ENCODE data around the gene XRCC6. TPM values are rescaled to one million over a fixed set of nuclear protein-coding genes. Genes with fewer than 3 reads are reported as not detected.

Gene XRCC6
- total and polyA plus RNA-seq, 9 of the 15 experiments (the other 6 are each of a cell fraction or from before 2014, with no cell fraction given): 151 to 440 (median 318) TPM

DNA sequence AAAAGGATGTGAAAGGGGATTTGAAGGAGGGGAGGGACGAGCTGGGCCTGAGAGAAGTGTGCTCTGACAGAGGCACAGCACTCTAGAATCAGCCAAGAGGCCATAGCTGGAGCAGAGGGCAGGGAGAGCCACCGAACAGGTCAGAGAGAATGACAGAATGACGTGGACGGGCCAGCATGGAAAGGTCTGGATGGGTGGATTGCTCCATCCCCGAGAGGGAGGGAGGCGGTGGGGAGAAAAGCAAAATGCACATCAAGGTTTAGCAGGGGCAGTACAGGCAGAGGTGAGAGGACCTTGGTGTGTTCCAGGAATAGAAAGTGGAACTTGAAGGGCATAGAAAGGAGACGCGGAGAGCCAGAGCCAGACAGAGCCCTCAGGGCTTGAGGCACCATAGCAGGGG, 38.4 kb upstream of the XRCC6 start:
- FAIRE-seq (no peak), DNase-seq (ENCODE audit: extremely low read depth in 1 of 4, low spot score in 3 of 4) (no peak), ATAC-seq (no peak)
- no peak overlapping the region for H3K4me3 ChIP-seq
- BruUV-seq (replicated peaks): no TSS peak
- WGBS (ENCODE audit: insufficient coverage, low coverage, missing lambda C conversion rate): 82% methylated on average over 8 of the region's 8 CpGs
- CTCF ChIA-PET (ENCODE audit: low intra/inter-chr PET ratio): no interaction called here
- H3K27me3 ChIP-seq (ENCODE audit: control insufficient read depth in 2 of 2, insufficient read depth in 2 of 2, low read length in 2 of 2): no peaks in the 10 kb centered on the region
- no peak overlapping the region for H3K9ac ChIP-seq (ENCODE audit: insufficient read depth in 1 of 2, low read depth in 2 of 2, low read length in 2 of 2)
- no peaks in the 10 kb centered on the region for H3K9me3 ChIP-seq (replicated peaks; ENCODE audit: control insufficient read depth, insufficient read depth, low read depth, low read length)
- no peak overlapping the region for H2AFZ ChIP-seq (ENCODE audit: low read depth, low read length)
- peaks cover 15% of the 10 kb centered on the region; the same call in 2 of the 3 replicates for H3K36me3 ChIP-seq (ENCODE audit: control insufficient read depth, insufficient read depth, low read length)
- no peaks in the 10 kb centered on the region; the same call in 1 of the 2 replicates for H4K20me1 ChIP-seq (replicated peaks; ENCODE audit: control insufficient read depth, insufficient read depth, low read length)
- H3K4me2 ChIP-seq (ENCODE audit: insufficient read depth, low read length): no peak overlapping the region
- H3K27ac ChIP-seq (ENCODE audit: extremely low read depth, low read depth, low read length): no peak overlapping the region
- H3K9me1 ChIP-seq (ENCODE audit: control insufficient read depth, insufficient read depth, low read length): no peaks in the 10 kb centered on the region
- POLR2A ChIA-PET: interaction anchor here (1.0 kb wide), 1 partner anchor 34 kb away, joined by 3 read pairs; no protein-coding TSS in a partner anchor
- no peaks in the 10 kb centered on the region; the same call in 2 of the 3 replicates for H3K79me2 ChIP-seq (ENCODE audit: control insufficient read depth, insufficient read depth, low read length)
- TF ChIP-seq ZFPM2 (CRISPR knock-in tag; IDR thresholded peaks at IDR 0.05) (no peak), ZNF778 (CRISPR knock-in tag; IDR thresholded peaks at IDR 0.05) (no peak), POLR2G (IDR thresholded peaks at IDR 0.05; ENCODE audit: low read depth, low read length) (no peak), STAT5A (IDR thresholded peaks at IDR 0.05; ENCODE audit: borderline replicate concordance, low read length) (no peak), CEBPG (CRISPR knock-in tag; IDR thresholded peaks at IDR 0.05) (no peak), CEBPG (tag; conservative IDR thresholded peaks at IDR 0.05 in 1 of 2, IDR thresholded peaks at IDR 0.05 in 1 of 2) (no peak), PHF21A (IDR thresholded peaks at IDR 0.05; ENCODE audit: borderline replicate concordance, low read depth) (no peak), POLR2H (tag; IDR thresholded peaks at IDR 0.05; ENCODE audit: low read depth) (no peak), TRIM28 (IDR thresholded peaks at IDR 0.05) (no peak), TCFL5 (CRISPR knock-in tag; conservative IDR thresholded peaks at IDR 0.05) (no peak), SMARCA4 (IDR thresholded peaks at IDR 0.05) (no peak), ZNF134 (CRISPR knock-in tag; conservative IDR thresholded peaks at IDR 0.05) (no peak), ZNF431 (CRISPR knock-in tag; IDR thresholded peaks at IDR 0.05) (no peak), KAT8 (IDR thresholded peaks at IDR 0.05; ENCODE audit: low read depth) (no peak), ZNF699 (CRISPR knock-in tag; IDR thresholded peaks at IDR 0.05; ENCODE audit: insufficient replicate concordance) (no peak)
- TF ChIP-seq, protein P1, sequence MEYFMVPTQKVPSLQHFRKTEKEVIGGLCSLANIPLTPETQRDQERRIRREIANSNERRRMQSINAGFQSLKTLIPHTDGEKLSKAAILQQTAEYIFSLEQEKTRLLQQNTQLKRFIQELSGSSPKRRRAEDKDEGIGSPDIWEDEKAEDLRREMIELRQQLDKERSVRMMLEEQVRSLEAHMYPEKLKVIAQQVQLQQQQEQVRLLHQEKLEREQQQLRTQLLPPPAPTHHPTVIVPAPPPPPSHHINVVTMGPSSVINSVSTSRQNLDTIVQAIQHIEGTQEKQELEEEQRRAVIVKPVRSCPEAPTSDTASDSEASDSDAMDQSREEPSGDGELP (CRISPR knock-in tag; IDR thresholded peaks at IDR 0.05; ENCODE audit: borderline replicate concordance): no peak
- TF ChIP-seq, protein P2, sequence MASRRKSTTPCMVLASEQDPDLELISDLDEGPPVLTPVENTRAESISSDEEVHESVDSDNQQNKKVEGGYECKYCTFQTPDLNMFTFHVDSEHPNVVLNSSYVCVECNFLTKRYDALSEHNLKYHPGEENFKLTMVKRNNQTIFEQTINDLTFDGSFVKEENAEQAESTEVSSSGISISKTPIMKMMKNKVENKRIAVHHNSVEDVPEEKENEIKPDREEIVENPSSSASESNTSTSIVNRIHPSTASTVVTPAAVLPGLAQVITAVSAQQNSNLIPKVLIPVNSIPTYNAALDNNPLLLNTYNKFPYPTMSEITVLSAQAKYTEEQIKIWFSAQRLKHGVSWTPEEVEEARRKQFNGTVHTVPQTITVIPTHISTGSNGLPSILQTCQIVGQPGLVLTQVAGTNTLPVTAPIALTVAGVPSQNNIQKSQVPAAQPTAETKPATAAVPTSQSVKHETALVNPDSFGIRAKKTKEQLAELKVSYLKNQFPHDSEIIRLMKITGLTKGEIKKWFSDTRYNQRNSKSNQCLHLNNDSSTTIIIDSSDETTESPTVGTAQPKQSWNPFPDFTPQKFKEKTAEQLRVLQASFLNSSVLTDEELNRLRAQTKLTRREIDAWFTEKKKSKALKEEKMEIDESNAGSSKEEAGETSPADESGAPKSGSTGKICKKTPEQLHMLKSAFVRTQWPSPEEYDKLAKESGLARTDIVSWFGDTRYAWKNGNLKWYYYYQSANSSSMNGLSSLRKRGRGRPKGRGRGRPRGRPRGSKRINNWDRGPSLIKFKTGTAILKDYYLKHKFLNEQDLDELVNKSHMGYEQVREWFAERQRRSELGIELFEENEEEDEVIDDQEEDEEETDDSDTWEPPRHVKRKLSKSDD (conservative IDR thresholded peaks at IDR 0.05; ENCODE audit: low read length): no peak
- intact Hi-C loops (cut with micrococcal nuclease): no loop called here
- in situ Hi-C loops (cut with MboI): no loop called here
- peaks cover under 1 to 8% of the 10 kb centered on the region in 2 experiments; a peak in 4 of 5 replicates for H3K4me1 ChIP-seq (replicated peaks in 1 of 2; ENCODE audit: control insufficient read depth in 2 of 2, insufficient read depth in 2 of 2, low read length in 2 of 2)

Measured in K562 (cell line).